ENCODE measurements around the gene KLF18. TPM values are rescaled to one million over a fixed set of nuclear protein-coding genes. Genes with fewer than 3 reads are reported as not detected.

KLF18 gene
- total RNA-seq, 1 experiment from 2014 or later = not detected

Small RNA genes lying within 50 kb of the gene (small RNA-seq; reads per million reads assigned to genes)
- gene AL035417.1 (not detected), gene OOSP1P1 (not detected), gene RF00019 (not detected), gene RN7SL479P (not detected)

Other genes starting within 250 kb of the KLF18 start
- 1.0 TPM in 1 of 2 replicates, not detected in the other for gene ARTN, start 207.8 kb downstream of the KLF18 start, total RNA-seq (2014; rRNA removed; shearing (Covaris generic); ENCODE audit: low replicate concordance)
- gene IPO13, start 194.7 kb downstream of the KLF18 start, total RNA-seq (2014; rRNA removed; shearing (Covaris generic); ENCODE audit: low replicate concordance) = 19.8 and 23.3 TPM in 2 replicates
- gene DPH2, start 171.6 kb downstream of the KLF18 start, total RNA-seq (2014; rRNA removed; shearing (Covaris generic); ENCODE audit: low replicate concordance) = 42.2 and 44.4 TPM in 2 replicates
- gene ATP6V0B, start 166.7 kb downstream of the KLF18 start, total RNA-seq (2014; rRNA removed; shearing (Covaris generic); ENCODE audit: low replicate concordance) = 386 and 447 TPM in 2 replicates
- 42.9 and 68.7 TPM in 2 replicates for gene B4GALT2, start 162.4 kb downstream of the KLF18 start, total RNA-seq (2014; rRNA removed; shearing (Covaris generic); ENCODE audit: low replicate concordance)
- 28.1 and 34.7 TPM in 2 replicates for gene CCDC24, start 150.0 kb downstream of the KLF18 start, total RNA-seq (2014; rRNA removed; shearing (Covaris generic); ENCODE audit: low replicate concordance)
- gene SLC6A9, start 110.2 kb downstream of the KLF18 start, total RNA-seq (2014; rRNA removed; shearing (Covaris generic); ENCODE audit: low replicate concordance) = 7.0 and 7.9 TPM in 2 replicates
- gene KLF17, start 22.8 kb downstream of the KLF18 start, total RNA-seq (2014; rRNA removed; shearing (Covaris generic); ENCODE audit: low replicate concordance) = not detected in 2 replicates
- gene DMAP1, start 71.8 kb upstream of the KLF18 start, total RNA-seq (2014; rRNA removed; shearing (Covaris generic); ENCODE audit: low replicate concordance) = 16.6 and 40.4 TPM in 2 replicates
- 50.3 and 67.2 TPM in 2 replicates for gene ERI3, start 213.6 kb upstream of the KLF18 start, total RNA-seq (2014; rRNA removed; shearing (Covaris generic); ENCODE audit: low replicate concordance)